ENCODE measurements around the gene SEMA7A.

Gene SEMA7A

GRCh38 chr15:74374648-74375302, 59.0 kb downstream of the SEMA7A start:
- CTCF ChIA-PET: interaction anchor here (0.9 to 32.0 kb wide), 32 partner anchors 8 to 580 kb away, joined by 3 to 1700 read pairs (median 6); partner anchors contain the start of genes CLK3, CYP11A1, SEMA7A and UBL7
- POLR2A ChIA-PET: no interaction called here
- DNase-seq (ENCODE audit: low read depth, low spot score): no peak
- H3K4me3 ChIP-seq (ENCODE audit: low read depth, low read length): peak overlapping the region; percentile 75
- no peak for TF ChIP-seq CTCF (IDR thresholded peaks at IDR 0.05; ENCODE audit: insufficient read depth, low read length, missing control alignments)

GRCh38 chr15:74373731-74374647, 59.8 kb downstream of the SEMA7A start:
- POLR2A ChIA-PET: no interaction called here

GRCh38 chr15:74373056-74373650, 60.6 kb downstream of the SEMA7A start:
- ChIA-PET POLR2A (no interaction called here), CTCF (interaction anchor here (0.7 to 32.0 kb wide), 20 partner anchors 9 to 582 kb away, joined by 3 to 1700 read pairs (median 10); partner anchors contain the start of genes CLK3, SEMA7A and UBL7)
- no peak for TF ChIP-seq CTCF (IDR thresholded peaks at IDR 0.05; ENCODE audit: insufficient read depth, low read length, missing control alignments)
- DNase-seq (ENCODE audit: low read depth, low spot score): no peak
- H3K4me3 ChIP-seq (ENCODE audit: low read depth, low read length): no peak overlapping the region

More at GRCh38 chr15:74373731-74374647, 59.8 kb downstream of the SEMA7A start:
- CTCF ChIA-PET: interaction anchor here (0.7 to 32.0 kb wide), 41 partner anchors 7 to 581 kb away, joined by 3 to 1700 read pairs (median 6); partner anchors contain the start of genes CLK3, CYP11A1, SEMA7A and UBL7
- peak; percentile 93 for TF ChIP-seq CTCF (IDR thresholded peaks at IDR 0.05; ENCODE audit: insufficient read depth, low read length, missing control alignments)
- peak overlapping the region; percentile 75 for H3K4me3 ChIP-seq (ENCODE audit: low read depth, low read length)
- no peak for DNase-seq (ENCODE audit: low read depth, low spot score)

- ChIA-PET POLR2A (no interaction called here), CTCF (interaction anchor here (0.9 to 32.0 kb wide), 8 partner anchors 8 to 400 kb away, joined by 3 to 1700 read pairs (median 62); partner anchors contain the start of gene SEMA7A)
- DNase-seq (ENCODE audit: low read depth, low spot score): no peak
- H3K4me3 ChIP-seq (ENCODE audit: low read depth, low read length): no peak overlapping the region
- TF ChIP-seq CTCF (IDR thresholded peaks at IDR 0.05; ENCODE audit: insufficient read depth, low read length, missing control alignments): no peak
Observed at GRCh38 chr15:74370471-74370870, 63.3 kb downstream of the SEMA7A start.

- ChIA-PET POLR2A (no interaction called here), CTCF (interaction anchor here (1.0 to 32.0 kb wide), 8 partner anchors 9 to 401 kb away, joined by 3 to 1700 read pairs (median 62); partner anchors contain the start of gene SEMA7A)
- no peak for DNase-seq (ENCODE audit: low read depth, low spot score)
- no peak overlapping the region for H3K4me3 ChIP-seq (ENCODE audit: low read depth, low read length)
- no peak for TF ChIP-seq CTCF (IDR thresholded peaks at IDR 0.05; ENCODE audit: insufficient read depth, low read length, missing control alignments)
Observed at GRCh38 chr15:74369756-74370155, 64.0 kb downstream of the SEMA7A start.
